Measurements from ENCODE around the gene PCDHB13.

GRCh38 chr5:141182248-141182647 lies 31.5 kb upstream of the PCDHB13 start, which contains the start of gene PCDHB16:
- peak in 2 of 3 donors; percentile 28 to 39 for TF ChIP-seq CTCF (IDR thresholded peaks at IDR 0.05)
- TF ChIP-seq POLR2A (IDR thresholded peaks at IDR 0.05), result no peak
- no peak for TF ChIP-seq EP300 (IDR thresholded peaks at IDR 0.05)
